MM.1S (cell line): ENCODE data around the gene RTP5.
"Not testable (repeated sequence)": the region's sequence is repeated elsewhere in the genome, so short reads cannot be mapped to it uniquely, and the experiment has no call there.

Source experiments
- EZH2phosphoT487 ChIP-seq: fragments of 300-600 bp; sonication (generic); IDR thresholded peaks from 2 replicates; pipeline ENCODE4 v1.6.1; 2018; ENCODE audit warnings: antibody characterized with exemption, low read length
- TF ChIP-seq, protein P1 (sequence below): fragments of 300-600 bp; sonication (generic); IDR thresholded peaks from 2 replicates; pipeline ENCODE4 v1.5.1; 2016; ENCODE audit warnings: antibody characterized with exemption, low read length, mixed read lengths

DNA sequence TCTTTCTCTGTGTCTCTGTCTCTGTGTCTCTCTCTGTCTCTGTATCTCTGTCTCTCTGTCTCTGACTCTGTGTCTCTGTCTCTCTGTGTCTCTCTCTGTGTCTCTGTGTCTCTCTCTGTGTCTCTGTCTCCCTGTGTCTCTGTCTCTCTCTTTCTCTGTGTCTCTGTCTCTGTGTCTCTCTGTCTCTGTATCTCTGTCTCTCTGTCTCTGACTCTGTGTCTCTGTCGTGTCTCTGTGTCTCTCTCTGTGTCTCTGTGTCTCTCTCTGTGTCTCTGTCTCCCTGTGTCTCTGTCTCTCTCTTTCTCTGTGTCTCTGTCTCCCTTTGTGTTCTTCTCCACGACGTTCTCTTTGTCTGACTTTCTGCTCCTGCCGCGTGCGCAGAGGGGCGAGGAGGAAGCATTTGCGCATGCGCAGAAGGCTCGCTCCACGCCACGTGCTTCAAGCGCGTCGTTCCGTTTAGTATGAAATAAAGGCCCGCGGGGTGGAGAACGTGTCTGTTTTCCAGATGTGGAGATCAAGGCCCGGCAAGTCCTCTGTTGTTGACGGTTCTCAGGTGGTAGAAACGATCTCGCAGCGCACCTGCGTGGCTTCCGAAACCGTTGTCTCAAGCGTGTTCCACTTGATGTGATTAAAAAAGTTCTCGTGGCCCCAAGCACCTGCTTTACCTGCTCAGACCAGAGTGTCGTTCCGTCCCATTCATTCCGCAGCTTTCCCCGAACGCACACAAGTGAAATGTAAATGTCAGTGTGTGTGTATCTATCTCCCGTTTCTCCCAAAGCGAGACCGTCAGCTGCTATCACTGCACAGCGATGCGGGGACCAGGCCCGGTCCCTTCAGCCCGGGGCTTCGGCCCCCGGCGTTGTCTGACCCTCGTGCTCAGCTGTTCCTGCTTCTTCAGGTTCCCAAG is 45.7 kb upstream of the RTP5 start:
- TF ChIP-seq, protein P1, sequence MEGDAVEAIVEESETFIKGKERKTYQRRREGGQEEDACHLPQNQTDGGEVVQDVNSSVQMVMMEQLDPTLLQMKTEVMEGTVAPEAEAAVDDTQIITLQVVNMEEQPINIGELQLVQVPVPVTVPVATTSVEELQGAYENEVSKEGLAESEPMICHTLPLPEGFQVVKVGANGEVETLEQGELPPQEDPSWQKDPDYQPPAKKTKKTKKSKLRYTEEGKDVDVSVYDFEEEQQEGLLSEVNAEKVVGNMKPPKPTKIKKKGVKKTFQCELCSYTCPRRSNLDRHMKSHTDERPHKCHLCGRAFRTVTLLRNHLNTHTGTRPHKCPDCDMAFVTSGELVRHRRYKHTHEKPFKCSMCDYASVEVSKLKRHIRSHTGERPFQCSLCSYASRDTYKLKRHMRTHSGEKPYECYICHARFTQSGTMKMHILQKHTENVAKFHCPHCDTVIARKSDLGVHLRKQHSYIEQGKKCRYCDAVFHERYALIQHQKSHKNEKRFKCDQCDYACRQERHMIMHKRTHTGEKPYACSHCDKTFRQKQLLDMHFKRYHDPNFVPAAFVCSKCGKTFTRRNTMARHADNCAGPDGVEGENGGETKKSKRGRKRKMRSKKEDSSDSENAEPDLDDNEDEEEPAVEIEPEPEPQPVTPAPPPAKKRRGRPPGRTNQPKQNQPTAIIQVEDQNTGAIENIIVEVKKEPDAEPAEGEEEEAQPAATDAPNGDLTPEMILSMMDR: not testable (repeated sequence)
- not testable (repeated sequence) for TF ChIP-seq EZH2phosphoT487
